Upper lobe of right lung (tissue), 1 donor: Measurements from ENCODE around the gene TRIM65. TPM values are rescaled to one million over a fixed set of nuclear protein-coding genes. Genes with fewer than 3 reads are reported as not detected.

Source experiments
- ATAC-seq: fragments of 200-7000 bp; cut with Tn5 transposase; one replicate; pipeline ENCODE4 v1.9.1; 2020; ENCODE audit warnings: mild to moderate bottlenecking, moderate library complexity
- DNase-seq: peaks from one replicate; pipeline ENCODE4 v3.0.0-alpha.2; 2020
- H3K27ac ChIP-seq: fragments of 200-600 bp; one replicate; pipeline ENCODE4 v1.8.0; 2022
- H3K27me3 ChIP-seq: fragments of 200-600 bp; one replicate; pipeline ENCODE4 v1.8.0; 2022; ENCODE audit warnings: mild to moderate bottlenecking
- H3K36me3 ChIP-seq: fragments of 200-600 bp; one replicate; pipeline ENCODE4 v1.8.0; 2022
- H3K4me1 ChIP-seq: fragments of 200-600 bp; one replicate; pipeline ENCODE4 v1.8.0; 2022
- H3K4me3 ChIP-seq: fragments of 200-600 bp; one replicate; pipeline ENCODE4 v1.8.0; 2022; ENCODE audit warnings: mild to moderate bottlenecking
- H3K9me3 ChIP-seq: fragments of 200-600 bp; one replicate; pipeline ENCODE4 v1.8.0; 2022
- intact Hi-C: fragments of 100-400 bp; cut with DNase I; formaldehyde crosslinking; loops from one replicate; pipeline ENCODE4 v1.11.0; 2022
- total RNA-seq: library from RNA; stranded (reverse); fragmentation: NEBNext Ultra II Directional; extraction: Animal tissue kit (Norgen Biotek cat#: 25700); gene quantifications from one replicate; pipeline ENCODE4 v1.2.1, GENCODE V29; 2021
- TF ChIP-seq, protein P1 (sequence below): fragments of 200-600 bp; IDR thresholded peaks from one replicate; pipeline ENCODE4 v1.8.0; 2022; ENCODE audit warnings: antibody characterized with exemption
- donor health status: DM: no; HTN: yes; CAD: no; lungs with severe emphysema.

Gene TRIM65
- total RNA-seq, 1 donor from 2014 or later: 28.7 TPM

DNA sequence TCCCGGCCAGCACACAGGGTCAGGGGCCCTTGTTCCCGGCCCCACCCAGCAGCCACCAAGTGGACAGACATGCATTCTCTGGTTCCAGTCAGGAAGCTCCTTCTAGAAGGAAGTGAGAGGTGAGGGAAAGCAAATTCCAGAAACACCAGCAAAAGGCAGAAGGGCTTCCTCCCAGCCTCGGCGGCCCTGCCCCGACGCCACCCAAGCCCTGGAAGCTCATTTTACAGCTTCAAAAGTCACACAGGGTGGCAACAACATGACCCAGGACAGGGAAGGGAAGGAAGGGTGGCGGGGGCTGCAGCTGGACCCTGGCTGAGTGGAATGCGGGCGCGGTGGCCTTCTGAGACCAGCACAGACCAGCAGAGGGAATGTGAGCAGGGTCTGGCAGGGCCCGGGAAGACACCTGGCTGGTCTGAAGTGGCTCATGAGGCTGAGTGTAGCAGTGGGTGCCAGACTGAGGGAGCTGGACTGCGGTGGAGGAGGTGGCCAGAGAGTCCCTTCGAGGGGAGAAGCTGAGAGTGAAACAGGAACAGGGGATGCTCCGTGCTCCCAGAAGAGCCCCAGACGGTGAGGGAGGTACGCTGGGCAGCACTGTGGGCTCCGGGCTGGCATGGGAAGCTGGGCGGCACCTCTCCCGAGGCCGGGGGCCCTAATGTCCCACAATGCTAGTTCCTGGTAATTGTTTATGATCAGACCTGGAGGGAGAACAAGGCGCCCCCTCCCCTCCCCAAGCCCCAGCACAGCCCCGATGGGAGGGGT is 50.6 kb downstream of the TRIM65 start:
- Histone ChIP-seq H3K27me3 (no peaks in the 10 kb centered on the region), H3K4me3 (peak overlapping the region; percentile 5), H3K36me3 (peaks cover 58% of the 10 kb centered on the region), H3K9me3 (no peaks in the 10 kb centered on the region), H3K27ac (peak overlapping the region; percentile 90), H3K4me1 (peaks cover 49% of the 10 kb centered on the region)
- ATAC-seq (no peak), DNase-seq (no peak)
- intact Hi-C loops: no loop called here
- TF ChIP-seq, protein P1, sequence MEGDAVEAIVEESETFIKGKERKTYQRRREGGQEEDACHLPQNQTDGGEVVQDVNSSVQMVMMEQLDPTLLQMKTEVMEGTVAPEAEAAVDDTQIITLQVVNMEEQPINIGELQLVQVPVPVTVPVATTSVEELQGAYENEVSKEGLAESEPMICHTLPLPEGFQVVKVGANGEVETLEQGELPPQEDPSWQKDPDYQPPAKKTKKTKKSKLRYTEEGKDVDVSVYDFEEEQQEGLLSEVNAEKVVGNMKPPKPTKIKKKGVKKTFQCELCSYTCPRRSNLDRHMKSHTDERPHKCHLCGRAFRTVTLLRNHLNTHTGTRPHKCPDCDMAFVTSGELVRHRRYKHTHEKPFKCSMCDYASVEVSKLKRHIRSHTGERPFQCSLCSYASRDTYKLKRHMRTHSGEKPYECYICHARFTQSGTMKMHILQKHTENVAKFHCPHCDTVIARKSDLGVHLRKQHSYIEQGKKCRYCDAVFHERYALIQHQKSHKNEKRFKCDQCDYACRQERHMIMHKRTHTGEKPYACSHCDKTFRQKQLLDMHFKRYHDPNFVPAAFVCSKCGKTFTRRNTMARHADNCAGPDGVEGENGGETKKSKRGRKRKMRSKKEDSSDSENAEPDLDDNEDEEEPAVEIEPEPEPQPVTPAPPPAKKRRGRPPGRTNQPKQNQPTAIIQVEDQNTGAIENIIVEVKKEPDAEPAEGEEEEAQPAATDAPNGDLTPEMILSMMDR: no peak

DNA sequence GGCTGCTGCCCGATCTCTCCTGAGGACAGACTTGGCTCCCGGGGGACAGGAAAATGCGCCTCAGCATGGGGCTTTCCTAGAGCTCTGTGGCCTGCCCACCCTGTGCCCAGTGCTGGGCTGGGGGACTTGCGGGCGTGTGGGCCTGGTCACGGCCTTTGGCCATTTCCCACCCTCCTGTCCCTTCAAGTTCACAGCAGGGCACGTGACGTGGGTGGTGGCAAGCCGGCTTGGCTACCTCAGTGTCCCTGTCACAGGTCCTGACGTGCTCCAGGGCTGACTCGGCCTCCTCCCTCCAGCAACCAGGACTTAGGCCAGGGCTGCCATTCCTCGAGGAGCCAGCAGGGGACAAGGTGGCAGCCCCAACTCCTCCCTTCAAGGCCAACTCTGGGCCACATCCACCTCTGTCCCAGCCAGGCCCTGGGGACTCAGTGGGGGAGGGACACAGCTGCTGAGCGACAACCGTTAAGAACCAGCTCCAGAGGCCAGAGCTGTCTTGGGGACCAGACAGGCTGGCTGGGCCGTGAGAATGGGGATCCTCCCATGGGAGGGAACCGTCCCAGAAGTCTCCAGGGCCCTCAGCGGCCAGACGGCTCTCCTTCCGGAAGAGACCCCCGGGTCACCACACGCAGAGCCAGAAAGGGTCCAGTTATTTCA is 51.6 kb downstream of the TRIM65 start:
- TF ChIP-seq, protein P1: peak; percentile 83
- Histone ChIP-seq H3K9me3 (no peaks in the 10 kb centered on the region), H3K27ac (peak overlapping the region; percentile 90), H3K36me3 (peaks cover 55% of the 10 kb centered on the region), H3K4me1 (peaks cover 49% of the 10 kb centered on the region), H3K4me3 (peak overlapping the region; percentile 58), H3K27me3 (no peaks in the 10 kb centered on the region)
- DNase-seq (peak; percentile 93), ATAC-seq (peak; percentile 80)
- intact Hi-C loops: no loop called here

DNA sequence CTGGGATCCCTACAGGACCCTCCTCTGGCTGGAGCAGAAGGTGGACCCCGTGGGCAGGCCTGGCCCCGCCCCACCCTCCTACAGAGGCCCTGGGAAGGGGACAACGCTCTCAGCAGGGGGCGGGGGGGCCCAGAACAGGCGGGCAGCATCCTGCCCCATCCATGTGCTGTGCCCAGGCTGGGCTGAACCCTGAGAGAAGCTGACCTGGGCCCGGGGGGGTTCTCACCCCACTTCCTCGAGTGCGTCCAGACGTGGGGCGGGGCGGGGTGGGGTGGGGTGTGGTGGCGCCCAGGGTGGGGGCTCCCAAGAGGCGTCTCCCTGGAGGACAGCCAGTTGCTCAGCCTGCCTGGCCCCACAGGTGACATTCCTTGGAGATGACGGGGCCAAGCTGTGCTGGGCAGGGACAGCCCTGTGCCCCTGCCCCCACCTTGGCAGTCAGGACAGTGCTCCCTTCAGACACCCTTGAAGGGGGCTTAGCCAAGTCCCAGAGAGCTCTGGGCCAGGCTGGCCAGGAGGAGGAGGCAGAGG is 52.2 kb downstream of the TRIM65 start:
- ATAC-seq (peak; percentile 74), DNase-seq (peak; percentile 89)
- TF ChIP-seq, protein P1: no peak
- intact Hi-C loops: no loop called here
- Histone ChIP-seq H3K9me3 (no peaks in the 10 kb centered on the region), H3K4me3 (peak overlapping the region; percentile 58), H3K27me3 (no peaks in the 10 kb centered on the region), H3K4me1 (peaks cover 43% of the 10 kb centered on the region), H3K27ac (peak overlapping the region; percentile 90), H3K36me3 (peaks cover 54% of the 10 kb centered on the region)

DNA sequence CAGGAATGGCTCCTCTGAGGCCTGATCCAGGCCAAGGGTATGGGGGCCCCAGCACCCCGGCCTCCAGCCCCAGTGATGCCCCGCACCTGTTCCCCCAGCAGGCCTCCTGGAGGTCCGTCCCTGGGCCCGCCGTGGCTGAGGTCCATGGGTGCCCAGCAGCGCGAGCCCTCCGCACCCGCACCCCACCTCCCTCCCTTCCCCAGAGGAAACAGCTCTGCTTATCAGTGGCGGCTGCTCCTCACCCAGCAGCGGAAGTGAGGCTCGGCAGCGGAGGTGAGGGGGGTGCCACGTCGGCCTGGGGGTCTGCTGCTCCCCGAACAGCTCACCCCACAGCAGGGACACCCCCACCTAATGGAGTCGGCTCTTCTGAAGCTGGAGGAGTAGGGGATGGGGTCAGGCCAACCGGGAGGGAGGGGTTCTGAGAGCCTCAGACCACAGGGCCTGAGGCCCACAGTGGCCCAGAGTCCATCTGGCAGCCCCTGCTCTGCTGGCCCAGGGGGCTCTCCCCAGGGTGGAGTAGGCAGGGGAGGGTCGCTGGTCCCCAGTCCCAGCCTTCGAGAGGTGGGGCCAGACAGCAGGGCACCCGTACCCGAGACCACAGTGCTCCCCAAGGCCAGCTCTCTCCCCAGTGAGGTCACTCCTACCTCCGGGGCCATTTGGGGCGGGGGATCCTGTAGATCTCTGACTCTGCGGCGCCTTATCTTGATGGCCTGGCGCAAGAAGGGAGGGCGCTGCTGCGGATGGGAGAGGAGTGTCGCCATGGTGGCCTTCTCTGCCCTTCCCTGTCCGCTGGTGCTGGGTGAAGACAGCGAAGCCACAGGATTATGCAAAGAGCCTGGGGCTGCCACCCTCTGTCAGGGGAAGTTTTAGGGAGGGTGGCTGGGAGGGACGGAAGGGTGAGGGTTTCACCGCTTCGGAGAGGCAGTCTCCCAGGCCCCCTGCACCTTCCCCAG is 52.9 kb downstream of the TRIM65 start, which contains the start of gene UNC13D:
TSS of gene UNC13D (minus strand) at position 828 of the 953 bp plus-strand sequence. CDS start at position 761, 67 bp downstream.
- TF ChIP-seq, protein P1: no peak
- Histone ChIP-seq H3K4me3 (peak within 1 kb of the TSS; percentile 58), H3K4me1 (peaks cover 38% of the 10 kb centered on the region), H3K27ac (peak within 1 kb of the TSS; percentile 90), H3K9me3 (no peaks in the 10 kb centered on the region), H3K27me3 (no peaks in the 10 kb centered on the region), H3K36me3 (peaks cover 47% of the 10 kb centered on the region)
- ATAC-seq (peak; percentile 42), DNase-seq (no peak)
- intact Hi-C loops: no loop called here

DNA sequence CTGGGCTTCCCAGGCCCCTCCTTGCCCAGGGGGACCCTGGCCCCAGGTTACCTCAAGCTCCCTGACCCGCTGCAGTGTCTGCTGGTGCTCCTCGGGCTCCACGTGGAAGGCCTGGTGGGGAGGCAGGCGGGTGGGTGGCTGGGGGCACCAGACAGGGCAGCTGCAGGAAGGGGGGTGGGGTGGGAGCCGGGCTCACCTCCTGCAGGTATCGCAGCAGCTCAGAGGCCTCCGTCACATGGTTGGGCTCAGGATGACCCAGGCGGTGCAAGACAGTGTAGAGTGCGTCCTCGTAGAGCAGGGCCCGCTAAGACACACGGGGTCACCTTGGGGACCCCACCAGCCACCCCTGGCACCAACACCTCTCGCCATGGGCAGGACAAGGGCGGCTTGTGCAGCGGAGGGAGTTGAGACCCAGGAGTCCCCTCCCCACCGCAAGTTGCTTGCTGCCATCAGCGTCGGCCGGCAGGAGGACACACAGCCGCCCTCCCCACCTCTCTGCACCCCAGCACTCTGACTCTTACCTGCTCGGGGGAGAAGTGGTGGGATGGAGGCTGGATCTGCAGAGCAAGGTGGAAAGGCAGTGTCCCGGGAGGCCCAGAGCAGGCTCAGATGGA is 53.7 kb downstream of the TRIM65 start:
- Histone ChIP-seq H3K4me3 (peak overlapping the region; percentile 58), H3K27ac (peak overlapping the region; percentile 90), H3K27me3 (no peaks in the 10 kb centered on the region), H3K36me3 (peaks cover 39% of the 10 kb centered on the region), H3K4me1 (peaks cover 38% of the 10 kb centered on the region), H3K9me3 (no peaks in the 10 kb centered on the region)
- intact Hi-C loops: no loop called here
- ATAC-seq (no peak), DNase-seq (peak; percentile 67)
- TF ChIP-seq, protein P1: no peak
